HG03095 (cell line): ENCODE results near the gene FCHO2.

Experiments used
- ATAC-seq: cut with Tn5 transposase; IDR thresholded peaks from one replicate; pipeline ENCODE4 v1.9.1; 2021; ENCODE audit warnings: moderate library complexity; ENCODE audit not compliant: unreplicated experiment

Gene FCHO2

GRCh38 chr5:73106335-73106734 lies 150.5 kb downstream of the FCHO2 start:
- ATAC-seq, result no peak

- ATAC-seq, result no peak
Observed at GRCh38 chr5:73110190-73110589, 154.3 kb downstream of the FCHO2 start.

- ATAC-seq, result no peak
Observed at GRCh38 chr5:73111536-73111935, 155.7 kb downstream of the FCHO2 start.

GRCh38 chr5:73112359-73112758 lies 156.5 kb downstream of the FCHO2 start:
- no peak for ATAC-seq

GRCh38 chr5:73114044-73114688 lies 158.3 kb downstream of the FCHO2 start:
- ATAC-seq, result no peak

- no peak for ATAC-seq
Observed at GRCh38 chr5:73115399-73116051, 159.7 kb downstream of the FCHO2 start.

GRCh38 chr5:73116506-73116905 lies 160.7 kb downstream of the FCHO2 start:
- no peak for ATAC-seq

GRCh38 chr5:73117088-73117740 lies 161.4 kb downstream of the FCHO2 start:
- no peak for ATAC-seq

- no peak for ATAC-seq
Observed at GRCh38 chr5:73118391-73118973, 162.6 kb downstream of the FCHO2 start.

GRCh38 chr5:73119451-73120157 lies 163.8 kb downstream of the FCHO2 start:
- no peak for ATAC-seq

GRCh38 chr5:73120222-73121118 lies 164.6 kb downstream of the FCHO2 start, which contains the start of gene TMEM171:
TSS of gene TMEM171 (plus strand) at chr5:73120575. CDS start at chr5:73123374, 2,799 bp downstream.
- no peak for ATAC-seq

GRCh38 chr5:73121119-73121463 lies 165.2 kb downstream of the FCHO2 start:
- ATAC-seq, result no peak

GRCh38 chr5:73122875-73123810 lies 167.3 kb downstream of the FCHO2 start:
- no peak for ATAC-seq

GRCh38 chr5:73125289-73125688 lies 169.4 kb downstream of the FCHO2 start:
- ATAC-seq, result no peak

GRCh38 chr5:73126381-73126780 lies 170.5 kb downstream of the FCHO2 start:
- no peak for ATAC-seq

- no peak for ATAC-seq
Observed at GRCh38 chr5:73126957-73127356, 171.1 kb downstream of the FCHO2 start.

- no peak for ATAC-seq
Observed at GRCh38 chr5:73129143-73129542, 173.3 kb downstream of the FCHO2 start.

GRCh38 chr5:73130811-73131210 lies 175.0 kb downstream of the FCHO2 start:
- no peak for ATAC-seq
